NCI-H1417 (cell line): ENCODE measurements around the gene PIK3R4.

ENCODE experiments used
- DNase-seq, 3 experiments: peaks; one replicate each; lab custom pipeline; 2025; lab: John Stamatoyannopoulos, UW

PIK3R4 gene

DNA sequence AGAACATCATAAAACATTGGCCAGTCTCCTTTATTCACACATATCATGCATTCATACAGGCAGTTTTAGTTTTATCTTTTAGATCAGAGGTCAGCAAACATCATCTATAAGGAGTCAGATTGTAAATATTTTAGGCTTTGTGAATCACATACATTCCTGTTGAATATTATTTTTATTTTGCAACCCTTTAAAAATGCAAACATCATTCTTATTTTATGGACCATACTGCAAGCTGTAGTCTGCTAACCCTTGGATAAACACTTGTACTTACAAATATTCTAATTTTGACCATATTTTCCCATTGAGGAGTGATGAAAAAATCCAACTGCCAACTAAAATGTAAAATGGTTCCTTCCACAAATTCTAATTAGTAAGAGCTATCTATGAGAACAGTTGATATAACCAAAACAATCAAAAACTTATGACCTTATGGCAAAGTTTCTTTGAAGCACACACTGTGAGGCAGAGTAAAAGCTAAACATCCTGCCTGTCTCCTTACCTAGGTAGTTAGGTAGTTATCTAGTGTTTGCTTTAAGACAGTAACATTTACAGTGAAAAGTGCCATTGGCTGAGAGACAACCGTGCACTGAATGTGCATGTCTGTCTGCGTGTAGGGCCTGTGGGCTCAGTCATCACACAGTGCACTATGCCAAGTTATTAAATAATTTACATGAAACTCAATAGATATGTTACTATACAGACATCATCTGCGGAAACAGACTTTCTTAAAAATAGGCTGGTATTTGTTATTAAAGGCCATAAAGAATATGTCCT lies 57.7 kb downstream of the PIK3R4 start:
- no peak for DNase-seq

DNA sequence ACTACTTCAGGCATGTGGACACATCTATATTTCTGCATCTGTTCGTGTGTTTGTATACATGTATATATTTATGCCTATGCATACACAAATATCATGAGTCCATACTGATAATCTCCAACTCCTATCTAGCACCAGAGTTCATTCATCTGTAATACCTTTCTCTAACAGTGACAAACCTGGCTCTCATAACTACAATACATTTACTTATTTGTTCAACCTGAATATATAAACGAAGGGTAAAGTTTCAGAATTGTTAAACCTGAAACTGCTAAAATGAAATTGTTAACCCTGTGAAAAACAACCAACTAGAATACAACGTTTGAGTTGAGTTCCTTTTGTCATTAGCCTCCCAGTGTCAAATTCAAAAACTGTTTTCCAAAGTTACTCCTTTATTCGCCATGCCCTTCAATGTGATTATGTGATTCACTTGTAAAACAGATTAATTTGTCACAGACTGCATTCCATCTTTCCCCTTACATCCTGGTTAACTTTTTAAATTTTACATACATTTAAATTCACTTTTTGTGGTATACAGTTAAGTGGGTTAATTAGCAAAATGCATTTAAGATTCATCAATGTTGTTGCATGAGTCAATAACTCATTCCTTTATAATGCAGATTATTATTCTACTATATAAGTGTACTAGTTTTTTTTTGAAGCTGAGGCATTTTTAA lies 58.5 kb downstream of the PIK3R4 start:
- no peak for DNase-seq

DNA sequence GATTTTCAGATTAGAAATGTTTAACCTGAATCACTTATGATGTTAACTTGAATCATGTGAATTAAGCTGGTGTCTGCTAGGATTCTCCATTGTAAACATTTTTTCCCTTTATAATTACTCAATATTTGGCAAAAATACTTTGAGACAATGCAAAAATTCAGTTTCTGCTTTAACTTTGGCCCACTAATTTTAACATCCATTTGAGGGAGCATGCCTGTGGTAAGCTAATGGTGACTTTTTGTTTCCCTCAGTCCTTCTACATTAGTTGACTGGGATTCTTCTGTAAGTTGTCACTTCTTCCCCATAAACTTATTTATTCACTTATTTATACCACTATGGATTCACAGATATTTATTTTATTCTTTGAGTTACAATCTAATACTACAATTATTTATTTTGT lies 59.3 kb downstream of the PIK3R4 start:
- no peak for DNase-seq

DNA sequence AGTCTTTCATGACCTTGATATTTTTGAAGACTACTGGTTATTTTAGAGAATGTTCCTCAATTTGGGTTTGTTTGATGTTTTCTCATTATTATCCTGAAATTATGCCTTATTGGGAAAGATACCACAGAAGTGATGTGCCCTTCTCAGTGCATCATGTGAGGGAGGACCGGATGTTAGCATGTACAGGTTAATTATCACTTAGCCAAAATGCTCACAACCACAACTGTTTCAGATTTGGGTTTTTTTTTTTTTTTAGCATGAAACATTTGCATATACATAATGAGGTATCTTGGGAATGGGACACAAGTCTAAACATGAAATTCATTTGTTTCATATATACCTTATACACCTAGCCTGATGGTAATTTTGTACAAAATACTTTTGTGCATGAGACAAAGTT lies 59.8 kb downstream of the PIK3R4 start:
- DNase-seq, result no peak

DNA sequence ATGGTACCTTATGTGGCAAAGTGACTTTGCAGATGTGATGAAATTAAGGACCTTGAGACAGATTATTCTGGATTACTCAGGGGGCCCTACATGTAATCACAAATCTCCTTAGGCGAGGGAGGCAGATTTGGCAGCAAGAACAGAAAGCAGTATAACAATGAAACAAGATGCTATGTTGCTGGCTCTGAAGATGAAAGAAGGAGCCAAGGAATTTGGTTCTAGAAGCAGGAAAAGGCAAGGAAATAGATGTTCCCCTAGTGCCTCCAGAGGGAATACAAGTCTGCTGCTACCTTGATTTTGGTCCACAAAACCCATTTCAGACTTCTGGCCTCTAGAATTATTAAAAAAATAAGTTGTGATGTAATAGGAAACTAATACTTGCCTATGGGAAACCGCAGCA lies 64.5 kb downstream of the PIK3R4 start:
- DNase-seq, result no peak

DNA sequence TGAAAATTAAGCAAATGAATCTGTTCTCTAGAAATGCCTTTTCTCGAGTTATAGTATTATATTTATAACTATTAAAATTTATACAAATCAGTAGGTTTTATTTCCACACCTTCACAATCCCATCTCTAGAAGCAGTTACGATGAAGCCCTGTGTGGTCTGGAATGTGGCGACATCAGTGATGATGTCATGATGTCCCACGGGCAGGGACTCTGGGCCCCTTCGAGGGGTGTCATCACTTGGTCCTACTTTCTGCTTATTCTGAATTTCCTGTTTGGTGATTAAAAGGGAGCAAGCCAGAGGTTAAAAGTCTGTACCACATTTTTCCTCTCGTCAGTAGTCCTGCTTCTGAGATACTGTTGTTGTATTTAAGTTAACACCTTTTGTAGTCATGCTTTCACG lies 67.4 kb downstream of the PIK3R4 start:
- DNase-seq, result no peak

DNA sequence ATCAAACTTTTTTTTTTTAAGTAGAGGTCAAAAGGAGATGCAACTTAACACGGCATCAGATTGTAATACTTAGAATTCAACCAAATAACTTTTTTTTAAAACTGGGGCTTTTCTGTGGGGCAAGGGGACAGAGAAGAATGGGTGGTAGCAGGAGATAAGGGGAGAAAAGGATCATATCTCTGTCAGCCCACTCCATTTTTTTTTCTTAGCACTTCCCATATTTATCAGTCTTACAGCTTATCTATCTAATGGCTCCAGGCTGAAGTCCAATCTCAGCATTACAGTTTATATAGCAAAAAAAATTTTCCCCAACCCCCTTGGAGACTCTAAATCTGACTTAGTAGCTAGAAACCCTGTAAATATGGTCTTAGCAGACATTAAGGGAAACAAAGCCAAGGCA lies 69.3 kb downstream of the PIK3R4 start:
- DNase-seq, result no peak

DNA sequence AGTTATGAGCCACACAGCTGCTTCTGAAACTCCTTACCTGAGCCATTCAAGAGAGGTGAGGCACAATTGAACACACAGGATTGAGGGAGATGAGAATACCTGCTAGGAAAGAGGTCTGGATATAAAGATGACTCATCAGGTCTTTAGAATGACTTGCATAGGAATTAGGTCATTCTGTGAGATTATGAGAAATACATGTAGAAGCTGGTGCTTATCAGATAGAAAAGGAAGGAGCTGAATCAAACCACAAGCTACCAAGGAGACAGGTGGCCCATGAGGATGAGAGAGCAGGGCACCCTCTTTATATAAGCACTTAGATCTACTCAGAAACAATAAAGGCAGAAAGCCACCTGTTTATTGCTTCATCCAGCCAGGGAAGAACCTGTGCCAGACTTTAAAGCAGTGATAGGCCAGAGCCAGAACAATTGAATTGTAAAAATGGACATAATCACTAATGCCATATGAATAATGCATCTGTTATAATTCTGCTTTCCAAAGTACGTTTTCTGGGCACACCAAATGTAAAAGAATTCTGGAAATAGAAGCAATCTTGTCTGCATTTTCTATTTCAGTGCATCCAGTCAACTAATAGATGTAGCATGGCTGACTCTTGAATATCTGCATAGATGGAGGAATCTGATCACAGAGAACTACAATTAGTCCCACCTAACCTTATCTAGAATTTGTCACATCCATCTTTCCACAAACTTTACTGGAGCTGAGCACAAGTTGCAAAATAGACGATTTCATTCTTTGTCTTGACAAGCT lies 74.9 kb downstream of the PIK3R4 start:
- peak in 1 of 3 experiments; percentile 48 for DNase-seq

DNA sequence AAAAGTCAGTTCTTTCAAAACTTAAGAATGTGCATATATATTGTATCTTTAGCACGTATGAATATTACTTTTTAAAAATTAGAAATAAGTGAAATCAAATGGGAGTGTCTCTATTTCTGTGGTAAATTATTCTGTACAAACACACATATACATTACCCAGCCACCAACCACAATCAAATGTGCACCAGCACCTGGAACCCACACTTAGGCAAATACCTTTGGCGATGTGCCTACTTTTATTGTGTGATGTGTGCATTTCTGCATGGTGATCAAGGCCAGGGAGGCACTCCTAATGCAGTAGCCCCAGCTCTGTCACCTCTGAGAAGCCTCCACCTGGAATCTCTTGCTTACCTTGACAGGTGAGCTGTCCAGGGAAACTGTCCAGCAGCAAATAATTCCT lies 76.9 kb downstream of the PIK3R4 start:
- DNase-seq, result no peak

DNA sequence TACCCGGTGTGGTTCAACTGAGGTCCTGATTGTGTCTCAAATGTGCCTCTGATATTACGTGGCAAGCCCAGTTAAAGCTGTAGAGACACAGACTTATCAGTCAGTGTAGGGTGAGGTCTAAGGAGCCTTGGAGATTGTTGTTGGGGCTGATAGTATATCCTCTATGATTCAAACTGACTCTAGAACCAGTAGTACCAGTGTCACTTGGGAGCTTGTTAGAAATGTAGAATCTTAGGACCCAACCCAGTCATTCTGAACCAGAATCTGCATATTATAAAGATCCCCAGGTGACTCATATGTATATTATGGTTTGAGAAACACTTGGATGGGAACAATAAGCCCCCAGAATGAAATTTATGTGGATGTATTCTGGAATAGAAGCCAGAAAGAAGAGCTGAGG lies 83.5 kb downstream of the PIK3R4 start:
- no peak for DNase-seq

DNA sequence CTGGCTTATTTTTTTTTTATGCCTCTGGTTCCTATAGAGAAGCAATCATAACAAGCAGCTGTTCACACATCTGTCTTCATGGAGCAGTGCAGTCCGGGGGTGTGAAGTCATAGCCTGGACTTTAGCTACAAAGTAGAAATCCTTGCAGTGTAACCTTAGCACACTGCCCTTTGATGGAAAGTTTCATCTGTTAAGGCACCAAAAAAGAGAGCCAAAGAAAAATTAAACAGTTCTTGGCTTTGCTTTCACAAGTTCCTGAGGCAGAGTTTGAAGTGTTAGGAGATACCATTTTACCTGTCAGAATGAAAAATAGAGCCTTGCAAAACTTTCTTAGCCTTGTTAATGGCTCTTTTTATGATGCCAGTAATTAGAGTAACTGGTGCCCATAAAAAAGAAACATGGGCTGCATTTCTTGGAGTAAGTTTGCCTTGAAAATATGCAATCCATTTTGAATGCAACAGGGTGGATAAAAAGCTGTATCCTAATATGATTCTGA lies 84.1 kb downstream of the PIK3R4 start:
- no peak for DNase-seq

DNA sequence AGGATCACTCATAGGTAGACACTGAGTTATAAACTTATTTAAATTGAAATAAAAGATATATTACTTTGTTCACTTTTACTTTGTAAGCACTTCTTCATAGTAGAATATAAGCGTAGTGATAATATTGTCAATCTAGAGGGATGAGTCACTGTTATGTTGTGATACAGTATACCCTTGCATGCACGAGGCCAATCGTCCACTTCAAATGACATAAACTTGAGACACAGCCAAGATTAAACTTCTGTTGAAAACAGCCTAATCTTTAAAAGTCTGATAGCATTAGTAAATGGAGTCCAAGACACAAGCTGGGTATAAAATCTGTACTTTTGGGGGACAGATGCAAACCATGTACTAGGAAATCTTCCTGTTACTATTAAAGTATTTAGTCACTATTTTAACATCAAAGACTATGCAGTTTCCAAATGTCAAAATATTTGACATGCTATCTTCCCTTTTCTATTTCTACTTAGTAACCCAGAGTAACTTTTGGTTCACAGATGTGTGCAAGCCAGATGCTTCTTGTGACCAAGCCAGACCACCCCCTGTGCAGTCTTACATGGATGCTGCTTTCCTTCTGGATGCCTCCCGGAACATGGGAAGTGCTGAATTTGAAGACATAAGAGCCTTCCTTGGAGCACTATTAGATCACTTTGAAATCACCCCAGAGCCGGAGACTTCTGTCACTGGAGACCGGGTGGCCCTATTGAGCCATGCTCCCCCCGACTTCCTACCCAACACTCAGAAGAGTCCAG lies 85.3 kb downstream of the PIK3R4 start:
- no peak for DNase-seq

DNA sequence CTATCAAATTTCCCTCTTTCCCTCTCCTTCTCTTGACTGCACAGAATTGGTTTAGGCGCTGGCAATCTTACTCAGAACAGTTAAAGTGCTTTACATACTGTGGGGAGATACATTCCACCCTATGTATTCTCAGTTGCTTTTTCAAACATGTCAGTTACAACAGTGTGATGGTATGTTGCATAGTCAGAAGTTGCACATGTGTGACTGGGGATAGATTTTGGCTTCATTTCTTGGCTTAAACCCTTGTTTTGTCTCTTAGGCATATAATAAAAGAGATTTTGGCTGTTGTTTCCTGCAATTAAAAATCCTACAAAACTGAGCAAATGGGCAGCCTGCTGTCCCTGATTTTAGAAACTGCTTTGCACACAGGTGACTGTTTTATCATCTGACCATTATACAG lies 86.7 kb downstream of the PIK3R4 start:
- no peak for DNase-seq

DNA sequence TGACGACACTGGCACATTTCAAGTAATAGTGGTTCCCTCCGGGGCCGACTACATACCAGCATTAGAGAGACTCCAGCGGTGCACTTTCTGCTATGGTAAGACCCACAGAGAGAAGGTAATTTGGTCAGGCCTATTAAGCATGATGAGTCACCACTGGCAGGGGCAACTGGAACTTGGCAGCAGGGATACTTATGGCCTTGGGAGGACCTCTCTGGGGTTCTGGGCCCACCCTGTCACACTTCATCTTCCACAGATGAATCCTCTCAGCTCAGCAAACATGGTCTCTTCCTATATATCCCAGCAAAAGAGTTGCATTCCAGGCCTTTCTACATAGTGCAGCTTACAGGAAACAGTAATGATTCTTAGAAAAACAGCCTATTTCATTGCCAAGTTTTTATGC lies 88.0 kb downstream of the PIK3R4 start:
- DNase-seq, result no peak

DNA sequence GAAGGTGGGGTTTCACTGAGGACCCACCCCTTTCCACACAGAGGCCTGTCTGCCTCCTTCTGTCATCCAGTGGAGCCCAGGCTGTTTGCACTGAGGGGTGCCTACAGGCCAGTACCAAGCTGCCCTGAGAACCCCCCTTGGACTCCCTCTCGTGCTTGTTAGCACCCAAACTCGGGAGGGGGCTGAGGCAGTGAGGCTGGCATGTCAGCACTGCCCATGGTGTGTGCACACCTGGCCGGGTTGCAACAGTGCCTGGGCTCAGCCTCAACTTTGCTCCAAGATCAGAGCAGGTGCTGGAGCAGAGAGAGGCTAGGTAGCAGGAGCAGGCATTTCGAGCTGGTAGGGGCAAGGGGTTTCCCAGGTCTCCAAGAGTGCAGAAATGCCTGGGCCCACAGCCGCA lies 90.0 kb downstream of the PIK3R4 start:
- no peak for DNase-seq

DNA sequence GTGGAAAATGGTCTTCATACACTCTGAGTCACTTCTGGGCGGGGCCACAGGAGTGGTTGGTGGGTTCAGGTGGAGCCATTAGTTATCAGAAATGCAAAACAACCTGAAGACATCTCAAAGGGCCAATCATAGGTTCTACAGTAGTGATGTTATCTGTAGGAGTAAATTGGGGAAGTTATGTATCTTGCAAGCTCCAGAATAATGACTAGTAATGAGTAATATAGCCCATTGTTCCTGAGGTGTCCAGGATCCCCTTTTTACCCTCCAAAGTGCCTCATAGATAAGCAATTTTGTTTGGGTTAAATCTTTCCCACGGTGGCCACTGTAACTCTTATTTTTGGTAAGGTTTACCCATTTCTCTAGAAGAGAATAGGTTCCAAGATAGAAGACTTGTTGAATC lies 91.7 kb downstream of the PIK3R4 start:
- no peak for DNase-seq

DNA sequence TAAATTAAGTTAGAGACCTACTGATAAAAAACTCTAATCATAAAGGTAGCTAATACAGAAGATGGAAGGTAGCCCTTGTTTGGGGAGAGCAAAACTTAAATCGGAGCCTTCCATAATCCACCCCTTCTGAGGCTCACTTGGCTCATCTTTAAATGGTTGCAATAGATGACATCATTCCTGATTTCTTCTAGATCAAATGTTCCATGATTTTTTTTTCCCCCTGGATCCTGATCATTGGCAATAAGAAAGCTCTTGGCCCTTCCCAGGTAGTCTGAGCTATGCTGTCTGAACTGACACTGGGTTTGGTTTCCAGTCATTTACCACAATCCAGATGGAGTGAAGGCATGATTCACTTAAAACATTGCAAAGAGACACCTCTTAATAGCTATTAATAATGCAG lies 92.5 kb downstream of the PIK3R4 start:
- no peak for DNase-seq

DNA sequence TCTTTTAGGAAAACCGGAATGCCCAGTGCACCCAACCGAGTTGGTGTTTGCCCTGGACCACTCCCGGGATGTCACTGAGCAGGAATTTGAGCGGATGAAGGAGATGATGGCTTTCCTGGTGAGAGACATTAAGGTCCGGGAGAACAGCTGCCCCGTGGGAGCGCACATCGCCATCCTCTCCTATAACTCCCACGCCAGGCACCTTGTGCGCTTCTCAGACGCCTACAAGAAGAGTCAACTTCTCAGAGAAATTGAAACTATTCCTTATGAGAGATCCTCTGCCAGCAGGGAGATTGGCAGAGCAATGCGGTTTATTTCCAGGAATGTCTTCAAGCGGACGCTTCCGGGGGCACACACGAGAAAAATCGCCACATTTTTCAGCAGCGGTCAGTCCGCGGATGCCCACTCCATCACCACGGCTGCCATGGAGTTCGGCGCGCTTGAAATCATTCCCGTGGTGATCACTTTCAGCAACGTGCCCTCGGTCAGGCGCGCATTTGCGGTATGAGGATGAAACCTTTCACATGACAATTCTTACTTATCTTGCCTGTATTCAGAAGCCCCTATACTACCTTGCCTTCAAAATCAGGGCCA lies 97.5 kb downstream of the PIK3R4 start:
- no peak for DNase-seq

DNA sequence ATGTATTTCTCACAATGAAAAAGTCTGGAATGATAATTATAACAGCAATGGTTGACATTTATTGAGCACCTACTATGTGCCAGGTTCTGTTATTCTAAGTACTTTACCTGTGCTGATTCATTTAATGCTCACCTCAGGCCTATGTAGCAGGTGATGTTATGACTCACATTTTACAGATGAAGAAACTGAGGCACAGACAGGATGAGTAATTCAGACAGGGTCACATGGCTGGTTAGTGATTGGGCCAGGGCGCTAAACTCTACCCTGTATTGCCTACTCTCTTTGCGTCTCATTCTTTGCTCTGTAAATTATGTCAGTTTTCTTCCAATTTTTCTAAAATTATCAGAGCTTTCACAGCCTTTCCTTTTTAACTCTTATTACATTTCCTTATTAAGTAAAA lies 98.3 kb downstream of the PIK3R4 start:
- DNase-seq, result no peak

DNA sequence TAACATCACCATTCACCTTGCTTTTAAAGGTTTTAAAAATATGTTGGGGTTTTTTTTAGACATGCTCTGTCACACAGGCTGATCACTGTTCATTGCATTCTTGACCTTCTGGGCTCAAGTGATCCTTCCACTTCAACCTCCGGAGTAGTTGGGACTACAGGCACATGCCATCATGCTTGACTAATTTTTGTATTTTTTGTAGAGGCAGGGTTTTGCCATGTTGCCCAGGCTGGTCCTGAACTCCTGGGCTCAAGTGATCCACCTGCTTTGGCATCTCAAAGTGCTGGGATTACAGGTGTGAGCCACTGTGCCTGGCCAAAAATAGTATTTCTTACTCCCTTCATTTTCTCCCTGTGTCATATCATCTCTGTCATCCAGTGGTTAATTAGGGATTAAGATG lies 101.4 kb downstream of the PIK3R4 start:
- no peak for DNase-seq

DNA sequence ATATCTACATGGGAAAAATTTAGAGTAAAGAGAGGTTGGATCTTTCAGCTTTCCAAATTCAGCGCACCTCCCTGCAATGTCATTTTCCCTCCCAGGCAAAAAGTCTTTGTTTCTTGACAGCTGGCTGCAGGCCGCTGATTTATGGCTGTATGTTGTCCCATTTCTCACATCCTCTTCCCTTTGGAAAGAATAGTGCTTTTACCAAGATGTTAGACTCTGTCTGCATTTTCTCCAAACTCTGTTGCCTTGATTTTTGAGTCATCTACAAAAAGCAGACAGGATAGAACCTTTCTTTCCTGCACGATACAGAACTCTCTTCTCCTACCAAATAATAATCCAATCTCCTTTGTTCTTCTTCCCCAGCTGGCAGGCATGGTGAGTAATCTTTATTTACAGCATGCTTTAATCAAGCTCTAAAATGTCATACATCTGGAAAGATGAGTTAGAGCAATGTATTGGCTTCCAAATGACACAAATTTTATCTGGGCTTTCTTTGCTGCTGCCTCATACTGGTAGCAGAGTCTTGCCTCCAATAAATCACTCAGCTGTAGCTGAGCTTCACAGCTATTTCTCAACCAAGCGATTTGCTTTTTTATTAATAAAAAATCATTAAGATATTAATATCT lies 101.9 kb downstream of the PIK3R4 start:
- peak in 1 of 3 experiments; percentile 9 for DNase-seq
